HepG2 (cell line): ENCODE results near the gene TAPBP.

Experiments
- ATF1 ChIP-seq: IDR thresholded peaks from 2 replicates; pipeline ENCODE4 v1.6.1; 2016; ENCODE audit warnings: mild to moderate bottlenecking, control low read depth
- HDAC1 ChIP-seq: sonication (generic); formaldehyde crosslinking; IDR thresholded peaks from 2 replicates; pipeline ENCODE4 v1.5.1; 2020; ENCODE audit warnings: mild to moderate bottlenecking, missing genetic modification reagents
- HOXA7 ChIP-seq: sonication (generic); formaldehyde crosslinking; IDR thresholded peaks from 2 replicates; pipeline ENCODE4 v1.8.1; 2022; ENCODE audit warnings: mild to moderate bottlenecking, missing genetic modification reagents, moderate library complexity
- KMT2B ChIP-seq: IDR thresholded peaks from 2 replicates; pipeline ENCODE4 v1.6.1; 2016; ENCODE audit warnings: missing genetic modification reagents, missing compliant biosample characterization
- NR1H2 ChIP-seq: sonication (generic); formaldehyde crosslinking; IDR thresholded peaks from 2 replicates; pipeline ENCODE4 v1.8.1; 2022; ENCODE audit warnings: low read depth, missing genetic modification reagents, borderline replicate concordance
- SCMH1 ChIP-seq: sonication (generic); formaldehyde crosslinking; IDR thresholded peaks from 2 replicates; pipeline ENCODE4 v1.9.0; 2021; ENCODE audit warnings: missing genetic modification reagents, mild to moderate bottlenecking, borderline replicate concordance
- STAG1 ChIP-seq: sonication (generic); formaldehyde crosslinking; IDR thresholded peaks from 2 replicates; pipeline ENCODE4 v1.4.0; 2020; ENCODE audit warnings: missing genetic modification reagents
- THAP9 ChIP-seq: sonication (generic); formaldehyde crosslinking; IDR thresholded peaks from 2 replicates; pipeline ENCODE4; 2020; ENCODE audit warnings: missing genetic modification reagents, mild to moderate bottlenecking, borderline replicate concordance
- USF2 ChIP-seq, 2 experiments: sonication (generic) in 1 of 2; formaldehyde crosslinking in 1 of 2; IDR thresholded peaks; 2 replicates each; pipeline versions ENCODE4 v1.5.1 to v1.6.1; 2011 to 2020; ENCODE audit warnings: borderline replicate concordance in 1 of 2, low read depth in 1 of 2, low read length in 1 of 2, mild to moderate bottlenecking in 1 of 2, missing genetic modification reagents in 1 of 2, moderate library complexity in 1 of 2
- ZNF263 ChIP-seq: sonication (generic); formaldehyde crosslinking; IDR thresholded peaks from 2 replicates; pipeline ENCODE4 v1.4.0; 2020; ENCODE audit warnings: missing genetic modification reagents

GRCh38 chr6:33292996-33293682 lies 20.7 kb downstream of the TAPBP start:
- no peak for TF ChIP-seq SCMH1 (CRISPR knock-in tag)
- no peak for TF ChIP-seq STAG1 (CRISPR knock-in tag)
- no peak for TF ChIP-seq KMT2B (CRISPR knock-in tag)
- TF ChIP-seq USF2 (IDR thresholded peaks at IDR 0.05; ENCODE audit: low read depth, low read length), result no peak
- no peak for TF ChIP-seq USF2 (CRISPR knock-in tag; IDR thresholded peaks at IDR 0.05; ENCODE audit: borderline replicate concordance)
- no peak for TF ChIP-seq NR1H2
- TF ChIP-seq THAP9, result no peak
- TF ChIP-seq HDAC1 (CRISPR knock-in tag), result no peak
- no peak for TF ChIP-seq ATF1 (CRISPR knock-in tag)
- no peak for TF ChIP-seq ZNF263
- TF ChIP-seq HOXA7 (CRISPR knock-in tag), result no peak
